ENCODE measurements around the gene BRD4. TPM values are rescaled to one million over a fixed set of nuclear protein-coding genes. Genes with fewer than 3 reads are reported as not detected.

BRD4 gene
- total RNA-seq, 1 donor from 2014 or later: 153 TPM

- peak overlapping the region; percentile 80 for H3K27ac Mint-ChIP-seq
- peaks cover 59% of the 10 kb centered on the region for H3K4me1 Mint-ChIP-seq
- DNase-seq (ENCODE audit: low spot score in 2 of 2, unreplicated experiment in 2 of 2): no peak
- H3K36me3 Mint-ChIP-seq: peaks cover 2% of the 10 kb centered on the region
- no peak for TF ChIP-seq CTCF (IDR thresholded peaks at IDR 0.05; ENCODE audit: unreplicated experiment)
- no peak overlapping the region for H3K4me3 Mint-ChIP-seq
- H3K9me3 Mint-ChIP-seq: no peaks in the 10 kb centered on the region
- H3K27me3 Mint-ChIP-seq (ENCODE audit: low read depth): no peaks in the 10 kb centered on the region
Observed at GRCh38 chr19:15298847-15299567, 33.3 kb downstream of the BRD4 start.

GRCh38 chr19:15297416-15298224 lies 34.7 kb downstream of the BRD4 start:
- no peaks in the 10 kb centered on the region for H3K27me3 Mint-ChIP-seq (ENCODE audit: low read depth)
- H3K27ac Mint-ChIP-seq: peak overlapping the region; percentile 91

GRCh38 chr19:15296841-15297415 lies 35.4 kb downstream of the BRD4 start:
- Mint-ChIP-seq H3K27me3 (ENCODE audit: low read depth) (no peaks in the 10 kb centered on the region), H3K27ac (peak overlapping the region; percentile 91), H3K36me3 (peaks cover 2% of the 10 kb centered on the region), H3K4me1 (peaks cover 61% of the 10 kb centered on the region), H3K4me3 (no peak overlapping the region), H3K9me3 (no peaks in the 10 kb centered on the region)
- TF ChIP-seq CTCF (IDR thresholded peaks at IDR 0.05; ENCODE audit: unreplicated experiment): no peak
- DNase-seq (ENCODE audit: low spot score in 2 of 2, unreplicated experiment in 2 of 2): no peak

More at GRCh38 chr19:15297416-15298224, 34.7 kb downstream of the BRD4 start:
- H3K9me3 Mint-ChIP-seq: no peaks in the 10 kb centered on the region
- H3K36me3 Mint-ChIP-seq: peaks cover 2% of the 10 kb centered on the region
- DNase-seq (ENCODE audit: low spot score in 2 of 2, unreplicated experiment in 2 of 2): no peak
- TF ChIP-seq CTCF (IDR thresholded peaks at IDR 0.05; ENCODE audit: unreplicated experiment): no peak
- no peak overlapping the region for H3K4me3 Mint-ChIP-seq
- H3K4me1 Mint-ChIP-seq: peaks cover 57% of the 10 kb centered on the region

- Mint-ChIP-seq H3K9me3 (no peaks in the 10 kb centered on the region), H3K27me3 (ENCODE audit: low read depth) (no peaks in the 10 kb centered on the region), H3K4me3 (no peak overlapping the region), H3K27ac (peak overlapping the region; percentile 91), H3K36me3 (peaks cover 2% of the 10 kb centered on the region), H3K4me1 (peaks cover 63% of the 10 kb centered on the region)
- no peak for TF ChIP-seq CTCF (IDR thresholded peaks at IDR 0.05; ENCODE audit: unreplicated experiment)
- DNase-seq (ENCODE audit: low spot score in 2 of 2, unreplicated experiment in 2 of 2): no peak
Observed at GRCh38 chr19:15296353-15296752, 36.0 kb downstream of the BRD4 start.

GRCh38 chr19:15294561-15294990 lies 37.8 kb downstream of the BRD4 start:
- no peak overlapping the region for H3K4me3 Mint-ChIP-seq
- H3K27ac Mint-ChIP-seq: peak overlapping the region; percentile 20
- H3K27me3 Mint-ChIP-seq (ENCODE audit: low read depth): no peaks in the 10 kb centered on the region
- H3K9me3 Mint-ChIP-seq: no peaks in the 10 kb centered on the region
- peaks cover 76% of the 10 kb centered on the region for H3K4me1 Mint-ChIP-seq
- H3K36me3 Mint-ChIP-seq: peaks cover 2% of the 10 kb centered on the region
- no peak for TF ChIP-seq CTCF (IDR thresholded peaks at IDR 0.05; ENCODE audit: unreplicated experiment)
- no peak for DNase-seq (ENCODE audit: low spot score in 2 of 2, unreplicated experiment in 2 of 2)
